Measurements from ENCODE around the gene SHISAL1. TPM values are rescaled to one million over a fixed set of nuclear protein-coding genes. Genes with fewer than 3 reads are reported as not detected.
A peak's percentile ranks its signal among the peaks of the same experiment; 100 is the strongest.
"Not testable (repeated sequence)": the region's sequence is repeated elsewhere in the genome, so short reads cannot be mapped to it uniquely, and the experiment has no call there.

The SHISAL1 gene
- total RNA-seq, 1 donor from 2014 or later, result 0.58 TPM

DNA sequence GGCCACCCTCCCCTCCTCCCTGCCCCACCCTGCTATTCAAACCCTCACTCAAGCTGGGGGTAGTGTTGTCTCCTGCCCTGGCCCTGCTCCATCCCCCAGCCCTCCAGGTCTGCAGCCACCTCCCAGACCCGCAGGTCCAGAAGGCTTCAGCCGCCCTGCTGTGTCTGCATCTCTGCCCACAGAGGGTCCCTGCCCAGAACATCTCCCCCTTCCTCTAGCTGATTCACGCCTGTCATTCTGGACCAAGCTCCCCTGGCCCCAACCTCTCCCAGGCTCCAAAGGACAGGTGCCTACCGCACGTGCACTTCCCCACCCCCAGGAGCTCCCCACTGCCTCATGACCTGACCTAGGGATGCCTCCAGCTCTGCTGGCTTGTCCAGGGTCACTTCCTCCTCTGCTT, 16.0 kb upstream of the SHISAL1 start:
- Mint-ChIP-seq H3K27me3 (ENCODE audit: low read depth) (peaks cover 70% of the 10 kb centered on the region), H3K27ac (no peak overlapping the region), H3K4me3 (no peak overlapping the region)

DNA sequence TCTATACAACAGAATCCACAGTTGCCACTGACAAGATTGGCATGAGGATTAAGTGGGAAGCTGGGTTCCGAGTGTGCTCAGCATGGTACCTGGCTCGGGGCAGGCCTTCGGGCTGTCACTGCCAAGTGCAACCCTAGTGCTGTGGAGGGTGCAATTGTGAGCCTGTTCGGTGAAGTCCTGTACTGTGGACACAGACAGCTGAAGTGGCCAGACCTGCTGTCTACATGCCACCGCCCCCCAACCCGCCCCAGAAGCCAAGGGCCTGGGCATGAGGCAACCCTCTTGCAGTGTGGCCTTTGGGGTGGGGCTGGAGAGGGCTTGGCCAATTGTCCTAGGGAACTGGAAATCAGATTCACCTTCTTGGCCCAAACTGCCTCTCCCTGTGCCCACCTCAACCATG, 15.6 kb upstream of the SHISAL1 start:
- H3K36me3 Mint-ChIP-seq, result no peaks in the 10 kb centered on the region
- H3K9me3 Mint-ChIP-seq, result no peaks in the 10 kb centered on the region
- TF ChIP-seq, protein P1, sequence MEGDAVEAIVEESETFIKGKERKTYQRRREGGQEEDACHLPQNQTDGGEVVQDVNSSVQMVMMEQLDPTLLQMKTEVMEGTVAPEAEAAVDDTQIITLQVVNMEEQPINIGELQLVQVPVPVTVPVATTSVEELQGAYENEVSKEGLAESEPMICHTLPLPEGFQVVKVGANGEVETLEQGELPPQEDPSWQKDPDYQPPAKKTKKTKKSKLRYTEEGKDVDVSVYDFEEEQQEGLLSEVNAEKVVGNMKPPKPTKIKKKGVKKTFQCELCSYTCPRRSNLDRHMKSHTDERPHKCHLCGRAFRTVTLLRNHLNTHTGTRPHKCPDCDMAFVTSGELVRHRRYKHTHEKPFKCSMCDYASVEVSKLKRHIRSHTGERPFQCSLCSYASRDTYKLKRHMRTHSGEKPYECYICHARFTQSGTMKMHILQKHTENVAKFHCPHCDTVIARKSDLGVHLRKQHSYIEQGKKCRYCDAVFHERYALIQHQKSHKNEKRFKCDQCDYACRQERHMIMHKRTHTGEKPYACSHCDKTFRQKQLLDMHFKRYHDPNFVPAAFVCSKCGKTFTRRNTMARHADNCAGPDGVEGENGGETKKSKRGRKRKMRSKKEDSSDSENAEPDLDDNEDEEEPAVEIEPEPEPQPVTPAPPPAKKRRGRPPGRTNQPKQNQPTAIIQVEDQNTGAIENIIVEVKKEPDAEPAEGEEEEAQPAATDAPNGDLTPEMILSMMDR (IDR thresholded peaks at IDR 0.05; ENCODE audit: unreplicated experiment), result no peak
- H3K4me1 Mint-ChIP-seq, result peaks cover 5% of the 10 kb centered on the region
- no peak for DNase-seq (ENCODE audit: low spot score in 2 of 2, unreplicated experiment in 2 of 2)
- H3K4me3 Mint-ChIP-seq, result no peak overlapping the region
- H3K27me3 Mint-ChIP-seq (ENCODE audit: low read depth), result peaks cover 73% of the 10 kb centered on the region
- no peak overlapping the region for H3K27ac Mint-ChIP-seq

More for the DNA sequence above, 16.0 kb upstream of the SHISAL1 start:
- TF ChIP-seq, protein P1 (IDR thresholded peaks at IDR 0.05; ENCODE audit: unreplicated experiment), result no peak
- Mint-ChIP-seq H3K9me3 (no peaks in the 10 kb centered on the region), H3K4me1 (peaks cover 5% of the 10 kb centered on the region), H3K36me3 (no peaks in the 10 kb centered on the region)
- no peak for DNase-seq (ENCODE audit: low spot score in 2 of 2, unreplicated experiment in 2 of 2)

DNA sequence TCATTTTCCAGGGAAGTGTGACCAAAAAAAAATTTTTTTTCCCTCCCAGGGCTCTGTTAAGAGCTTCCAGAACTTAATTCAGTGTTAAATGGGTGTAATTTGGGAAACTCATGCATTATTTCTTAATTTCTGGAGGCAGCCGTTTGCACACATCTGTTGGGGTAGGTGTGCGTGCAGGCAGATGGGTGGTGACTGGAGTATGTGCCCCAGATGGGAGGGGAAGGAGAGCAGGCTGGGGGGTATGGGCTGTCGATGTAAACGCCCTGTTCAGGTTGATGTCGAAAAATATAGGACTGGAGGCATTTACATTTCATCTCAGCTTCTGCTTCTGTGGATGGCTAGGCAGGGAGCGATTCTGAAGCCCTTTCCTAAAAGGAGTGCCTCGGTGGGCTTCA, 13.7 kb upstream of the SHISAL1 start:
- TF ChIP-seq, protein P1 (IDR thresholded peaks at IDR 0.05; ENCODE audit: unreplicated experiment), result no peak
- no peak for DNase-seq (ENCODE audit: low spot score in 2 of 2, unreplicated experiment in 2 of 2)
- no peaks in the 10 kb centered on the region for H3K9me3 Mint-ChIP-seq
- H3K27ac Mint-ChIP-seq, result no peak overlapping the region
- H3K27me3 Mint-ChIP-seq (ENCODE audit: low read depth), result peaks cover 82% of the 10 kb centered on the region
- H3K36me3 Mint-ChIP-seq, result no peaks in the 10 kb centered on the region
- H3K4me3 Mint-ChIP-seq, result peak overlapping the region; percentile 33
- H3K4me1 Mint-ChIP-seq, result peaks cover 2% of the 10 kb centered on the region

DNA sequence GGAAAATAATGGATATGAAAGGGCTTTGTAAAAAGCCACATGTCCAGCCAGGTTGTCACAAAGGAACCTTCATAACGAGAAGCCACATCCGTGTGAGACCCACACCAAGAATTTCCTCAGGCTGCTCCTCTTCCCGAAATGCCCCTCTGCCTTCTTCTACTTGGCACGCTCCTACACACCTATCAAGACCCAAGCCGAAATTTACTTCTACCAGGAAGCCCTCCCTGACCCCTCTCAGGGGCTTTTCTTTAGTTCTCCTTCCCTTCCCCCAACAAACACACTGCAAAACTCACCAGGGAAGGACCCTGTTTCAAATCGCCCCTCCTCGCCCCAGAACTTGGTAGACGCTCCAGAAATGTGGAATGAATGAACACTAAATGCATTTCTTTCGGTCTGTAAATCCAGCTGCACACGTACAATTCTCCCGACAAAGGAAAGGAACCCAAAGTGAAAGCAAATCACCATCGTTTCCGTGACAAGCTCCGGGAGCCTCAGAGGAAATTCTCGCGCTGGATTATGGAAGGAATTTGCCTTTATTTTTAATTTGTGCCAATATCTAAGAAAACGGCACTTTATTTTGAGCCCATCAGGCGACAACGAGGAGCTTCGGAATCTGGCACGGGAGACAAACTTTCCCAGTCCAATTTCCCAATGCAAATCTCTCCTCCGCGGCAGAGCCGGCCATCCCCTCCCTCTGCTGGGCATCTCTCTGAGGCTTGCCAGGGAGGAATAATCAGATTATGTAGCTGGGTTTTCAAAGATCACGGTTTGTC, 13.2 kb upstream of the SHISAL1 start:
- Mint-ChIP-seq H3K9me3 (no peaks in the 10 kb centered on the region), H3K36me3 (no peaks in the 10 kb centered on the region), H3K4me1 (peaks cover 2% of the 10 kb centered on the region), H3K27me3 (ENCODE audit: low read depth) (peaks cover 83% of the 10 kb centered on the region), H3K27ac (peak overlapping the region; percentile 32), H3K4me3 (peak overlapping the region; percentile 33)
- DNase-seq (ENCODE audit: low spot score in 2 of 2, unreplicated experiment in 2 of 2), result no peak
- TF ChIP-seq, protein P1 (IDR thresholded peaks at IDR 0.05; ENCODE audit: unreplicated experiment), result no peak

GRCh38 chr22:44323140-44323790, 10.5 kb upstream of the SHISAL1 start:
- H3K27ac Mint-ChIP-seq; H3K4me3 Mint-ChIP-seq; H3K9me3 Mint-ChIP-seq; H3K36me3 Mint-ChIP-seq; H3K4me1 Mint-ChIP-seq; DNase-seq (ENCODE audit: low spot score in 2 of 2, unreplicated experiment in 2 of 2): not testable (repeated sequence)
- H3K27me3 Mint-ChIP-seq (ENCODE audit: low read depth), result peaks cover 69% of the 10 kb centered on the region

DNA sequence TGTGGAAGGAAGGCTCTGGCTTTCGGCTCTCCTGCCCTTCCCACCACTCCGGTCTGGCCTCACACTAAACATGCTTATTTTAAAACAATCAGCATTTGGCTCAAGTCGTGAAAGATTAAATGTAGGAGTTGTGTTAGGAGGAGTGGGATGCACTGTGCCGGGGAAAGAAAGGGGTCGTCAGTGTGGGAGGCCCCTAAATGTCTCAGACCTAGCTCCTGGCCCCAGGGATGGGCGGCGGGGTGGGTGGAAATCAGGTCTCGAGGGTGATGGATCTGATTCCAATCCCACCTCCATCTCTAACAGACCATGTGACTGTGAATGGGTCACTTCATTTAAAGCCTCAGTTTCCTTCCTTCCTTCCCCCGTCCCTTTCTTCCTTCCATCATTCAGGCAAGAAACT, 6.9 kb upstream of the SHISAL1 start:
- no peak overlapping the region for H3K4me3 Mint-ChIP-seq
- peaks cover 35% of the 10 kb centered on the region for H3K27me3 Mint-ChIP-seq (ENCODE audit: low read depth)
- no peak overlapping the region for H3K27ac Mint-ChIP-seq
- DNase-seq (ENCODE audit: low spot score in 2 of 2, unreplicated experiment in 2 of 2), result no peak
- TF ChIP-seq, protein P1 (IDR thresholded peaks at IDR 0.05; ENCODE audit: unreplicated experiment), result no peak
- no peaks in the 10 kb centered on the region for H3K4me1 Mint-ChIP-seq
- H3K36me3 Mint-ChIP-seq, result no peaks in the 10 kb centered on the region
- no peaks in the 10 kb centered on the region for H3K9me3 Mint-ChIP-seq

Measured in mesothelial cell of epicardium (in vitro differentiated cells).